ENCODE results near the gene PLA2R1. TPM values are rescaled to one million over a fixed set of nuclear protein-coding genes. Genes with fewer than 3 reads are reported as not detected.
A peak's percentile ranks its signal among the peaks of the same experiment; 100 is the strongest.
"Not testable (repeated sequence)": the region's sequence is repeated elsewhere in the genome, so short reads cannot be mapped to it uniquely, and the experiment has no call there.

Gene PLA2R1
- total RNA-seq, 1 experiment from 2014 or later = 5.7 TPM

GRCh38 chr2:160041091-160041490, 21.3 kb downstream of the PLA2R1 start:
- Histone ChIP-seq H3K4me1 (ENCODE audit: control insufficient read depth, insufficient read depth, low read length) (peaks cover 13% of the 10 kb centered on the region), H3K4me3 (ENCODE audit: low read depth in 2 of 2, low read length in 2 of 2) (no peak overlapping the region), H3K27ac (ENCODE audit: low read length) (no peak overlapping the region), H3K36me3 (ENCODE audit: control insufficient read depth, insufficient read depth, low read length) (no peaks in the 10 kb centered on the region), H3K27me3 (ENCODE audit: control insufficient read depth, insufficient read depth, low read length) (no peaks in the 10 kb centered on the region), H3K9me3 (ENCODE audit: control insufficient read depth, insufficient read depth, low read depth, low read length) (no peaks in the 10 kb centered on the region)
- ChIA-PET CTCF (no interaction called here), POLR2A (no interaction called here)
- no peak for TF ChIP-seq TCF7L2 (IDR thresholded peaks at IDR 0.05; ENCODE audit: low read depth, low read length)
- TF ChIP-seq REST (IDR thresholded peaks at IDR 0.05; ENCODE audit: insufficient read depth in 1 of 2, low read depth in 2 of 2, low read length in 1 of 2) = no peak
- TF ChIP-seq SIN3A (IDR thresholded peaks at IDR 0.05; ENCODE audit: borderline replicate concordance, insufficient read depth, low read depth, low read length) = no peak
- no peak for TF ChIP-seq POLR2AphosphoS5 (IDR thresholded peaks at IDR 0.05; ENCODE audit: low read depth, low read length)
- no peak for TF ChIP-seq CTCF (IDR thresholded peaks at IDR 0.05)
- DNase-seq (ENCODE audit: low read depth, low spot score) (no peak), ATAC-seq (no peak)
- in situ Hi-C loops (cut with HindIII; ENCODE audit: low pct_unique_long_range_greater_than_20kb, low sequenced_read_pairs) (no loop called here), intact Hi-C loops (cut with micrococcal nuclease; ENCODE audit: unreplicated experiment) (no loop called here)
- BruUV-seq (replicated peaks) = no TSS peak

- CTCF ChIA-PET = interaction anchor here (0.7 kb wide), 1 partner anchor 61 kb away, joined by 3 read pairs; no protein-coding TSS in a partner anchor
- no peaks in the 10 kb centered on the region for H3K9me3 ChIP-seq (ENCODE audit: control insufficient read depth, insufficient read depth, low read depth, low read length)
- H3K27ac ChIP-seq (ENCODE audit: low read length) = no peak overlapping the region
- H3K36me3 ChIP-seq (ENCODE audit: control insufficient read depth, insufficient read depth, low read length) = no peaks in the 10 kb centered on the region
- H3K4me1 ChIP-seq (ENCODE audit: control insufficient read depth, insufficient read depth, low read length) = peaks cover 13% of the 10 kb centered on the region
- H3K4me3 ChIP-seq (ENCODE audit: low read depth in 2 of 2, low read length in 2 of 2) = no peak overlapping the region
- no TSS peak for BruUV-seq (replicated peaks)
- intact Hi-C loops (cut with micrococcal nuclease; ENCODE audit: unreplicated experiment) (no loop called here), in situ Hi-C loops (cut with HindIII; ENCODE audit: low pct_unique_long_range_greater_than_20kb, low sequenced_read_pairs) (no loop called here)
- ATAC-seq (peak; percentile 90), DNase-seq (ENCODE audit: low read depth, low spot score) (no peak)
- no peaks in the 10 kb centered on the region for H3K27me3 ChIP-seq (ENCODE audit: control insufficient read depth, insufficient read depth, low read length)
- peak; percentile 68; the same call in 1 of the 2 replicates for TF ChIP-seq POLR2AphosphoS5 (IDR thresholded peaks at IDR 0.05; ENCODE audit: low read depth, low read length)
- no peak for TF ChIP-seq REST (IDR thresholded peaks at IDR 0.05; ENCODE audit: insufficient read depth in 1 of 2, low read depth in 2 of 2, low read length in 1 of 2)
- POLR2A ChIA-PET = no interaction called here
Measured at GRCh38 chr2:160039166-160039903, 23.1 kb downstream of the PLA2R1 start.

GRCh38 chr2:160038662-160039061, 23.8 kb downstream of the PLA2R1 start:
- peaks cover 13% of the 10 kb centered on the region for H3K4me1 ChIP-seq (ENCODE audit: control insufficient read depth, insufficient read depth, low read length)
- DNase-seq (ENCODE audit: low read depth, low spot score); in situ Hi-C loops (cut with HindIII; ENCODE audit: low pct_unique_long_range_greater_than_20kb, low sequenced_read_pairs); H3K27ac ChIP-seq (ENCODE audit: low read length); H3K36me3 ChIP-seq (ENCODE audit: control insufficient read depth, insufficient read depth, low read length); BruUV-seq (replicated peaks); H3K9me3 ChIP-seq (ENCODE audit: control insufficient read depth, insufficient read depth, low read depth, low read length); ATAC-seq; H3K27me3 ChIP-seq (ENCODE audit: control insufficient read depth, insufficient read depth, low read length); POLR2A ChIA-PET; H3K4me3 ChIP-seq (ENCODE audit: low read depth in 2 of 2, low read length in 2 of 2); intact Hi-C loops (cut with micrococcal nuclease; ENCODE audit: unreplicated experiment); CTCF ChIA-PET: not testable (repeated sequence)

All from Panc1 (cell line).